CD4-positive, alpha-beta T cell treated with Interleukin-15 for 4 hours (primary cell): ENCODE results near the gene FAM168A.
A peak's percentile ranks its signal among the peaks of the same experiment; 100 is the strongest.

Source experiments
- DNase-seq: peaks from one replicate; pipeline ENCODE4 v3.0.0-alpha.2; 2020; ENCODE audit warnings: low spot score

FAM168A gene

DNA sequence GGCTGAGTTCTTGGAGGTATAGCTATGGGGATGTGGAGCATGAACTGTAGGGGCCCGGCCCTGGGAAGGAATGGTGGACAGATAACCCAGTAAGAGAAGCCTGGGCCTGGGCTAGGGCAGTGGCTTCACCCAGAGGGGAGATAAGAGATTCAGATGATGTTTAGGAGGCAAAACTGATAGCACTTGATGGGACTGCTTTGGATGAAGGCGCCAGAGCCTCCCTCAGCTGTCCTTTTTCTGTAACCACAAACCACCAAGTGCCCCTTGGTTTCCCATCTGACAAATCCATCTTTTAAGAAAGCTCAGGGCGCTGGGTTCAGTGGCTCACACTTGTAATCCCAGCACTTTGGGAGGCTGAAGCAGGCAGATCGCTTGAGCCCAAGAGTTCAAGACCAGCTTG is 198.3 kb downstream of the FAM168A start:
- DNase-seq, result no peak

DNA sequence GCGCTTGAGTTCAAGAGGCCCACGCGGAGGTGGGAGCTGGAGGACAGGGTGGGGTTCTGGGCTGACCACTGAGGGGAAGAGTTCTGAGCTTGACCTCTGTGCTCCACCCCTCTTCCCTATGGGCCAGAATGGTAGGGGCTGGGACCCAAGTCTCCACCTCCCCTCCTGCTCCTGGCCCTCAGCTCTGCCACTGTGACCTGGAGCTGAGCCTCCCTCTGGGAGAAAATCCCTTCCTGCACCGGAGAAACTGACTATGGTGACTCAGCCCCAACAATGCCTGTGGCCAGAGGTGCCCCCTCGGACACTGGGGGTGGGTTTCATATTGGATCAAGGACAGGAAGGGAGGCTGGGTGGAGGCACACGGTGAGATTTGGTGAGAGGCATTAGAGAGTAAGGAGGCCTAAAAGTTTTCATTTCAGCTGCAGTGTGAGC is 198.7 kb downstream of the FAM168A start:
- no peak for DNase-seq

DNA sequence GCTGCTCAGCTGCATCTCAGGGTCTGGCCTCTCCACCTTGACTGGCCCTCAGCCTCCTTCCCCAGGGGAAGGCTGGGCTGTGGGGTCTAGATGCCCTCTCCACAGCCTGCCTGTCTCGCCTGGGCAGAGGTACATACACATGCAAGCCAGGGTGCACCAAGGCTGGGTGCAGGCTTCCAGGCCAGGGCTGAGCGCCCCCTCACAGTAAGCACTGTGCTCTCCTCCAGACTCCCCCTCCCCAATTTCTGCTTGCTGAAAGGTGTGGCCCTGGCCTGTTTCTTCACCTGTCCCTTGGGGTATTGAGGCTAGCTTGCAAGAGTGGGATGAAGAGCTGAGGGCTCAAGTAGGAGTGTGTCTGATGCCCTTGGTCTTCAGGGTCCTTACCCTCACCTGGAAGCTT is 199.2 kb downstream of the FAM168A start:
- no peak for DNase-seq

DNA sequence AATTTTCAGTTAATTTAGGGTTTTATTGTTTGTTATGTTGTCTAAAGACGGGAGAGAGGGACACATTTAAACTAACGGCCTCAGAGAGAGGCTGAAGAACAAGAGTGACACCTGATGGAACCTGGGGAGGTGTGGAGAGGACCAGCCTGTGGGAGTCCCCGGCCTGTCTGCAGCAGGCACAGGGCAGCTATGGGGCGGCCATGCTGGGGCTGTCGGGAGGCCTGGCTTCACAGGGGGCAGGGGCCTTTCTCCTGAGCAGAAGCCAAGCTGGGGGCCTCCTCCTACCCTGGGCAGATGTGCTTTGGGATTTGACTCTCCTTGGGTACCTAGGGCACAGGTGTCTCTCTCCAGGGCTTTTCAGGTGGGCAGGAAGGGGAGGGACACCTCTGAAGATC is 199.8 kb downstream of the FAM168A start:
- DNase-seq, result no peak

DNA sequence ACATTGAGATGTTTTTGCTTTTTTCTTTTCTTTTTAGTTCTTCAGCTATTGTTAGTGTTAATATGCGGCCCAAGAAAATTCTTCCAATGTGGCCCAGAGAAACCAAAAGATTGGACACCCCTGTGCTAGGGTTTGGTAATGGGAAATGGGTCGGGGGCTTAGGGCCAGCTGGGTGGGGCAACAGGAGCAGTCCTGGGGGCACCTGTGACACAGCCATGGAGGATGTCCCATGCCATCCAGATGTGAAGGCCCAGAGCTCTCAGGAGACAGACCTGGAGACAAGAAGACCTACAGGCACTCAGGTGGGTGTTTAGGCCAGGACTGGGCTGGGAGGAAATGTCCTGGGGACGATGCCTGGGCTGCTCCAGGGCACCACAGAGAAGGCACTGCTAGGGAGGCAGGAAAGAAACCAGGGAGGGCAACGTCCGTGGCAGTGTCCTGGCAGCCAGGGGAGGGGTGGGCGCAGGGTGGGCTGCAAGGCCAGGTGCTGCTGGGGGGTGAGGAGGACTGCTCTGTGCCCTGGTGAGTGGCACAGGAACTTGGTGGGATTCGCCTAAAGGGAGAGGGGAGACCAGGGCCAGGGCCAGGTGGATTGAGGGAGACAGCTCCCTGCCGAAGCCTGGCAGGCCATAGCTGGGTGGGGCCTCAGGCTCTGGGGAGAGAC is 200.3 kb downstream of the FAM168A start:
- DNase-seq, result no peak

DNA sequence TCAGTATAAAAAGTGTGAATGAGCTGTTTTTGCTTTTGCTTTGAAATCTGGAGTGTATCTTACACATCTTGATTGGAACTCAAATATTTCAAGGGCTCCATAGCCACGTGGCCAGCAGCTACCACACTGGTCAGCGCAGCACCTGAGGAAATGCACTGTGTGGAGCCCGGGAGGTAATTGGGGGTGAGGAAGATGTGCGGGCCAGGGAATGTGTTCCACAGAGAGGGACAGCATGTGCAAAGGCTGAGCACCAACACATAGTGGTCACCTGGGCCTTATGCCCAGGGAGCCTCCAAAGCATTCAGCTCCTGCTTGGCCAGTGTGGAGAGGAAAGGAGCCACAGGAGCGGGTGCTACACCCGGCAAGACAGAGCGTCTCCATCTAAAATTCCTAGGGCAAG is 200.9 kb downstream of the FAM168A start:
- no peak for DNase-seq

DNA sequence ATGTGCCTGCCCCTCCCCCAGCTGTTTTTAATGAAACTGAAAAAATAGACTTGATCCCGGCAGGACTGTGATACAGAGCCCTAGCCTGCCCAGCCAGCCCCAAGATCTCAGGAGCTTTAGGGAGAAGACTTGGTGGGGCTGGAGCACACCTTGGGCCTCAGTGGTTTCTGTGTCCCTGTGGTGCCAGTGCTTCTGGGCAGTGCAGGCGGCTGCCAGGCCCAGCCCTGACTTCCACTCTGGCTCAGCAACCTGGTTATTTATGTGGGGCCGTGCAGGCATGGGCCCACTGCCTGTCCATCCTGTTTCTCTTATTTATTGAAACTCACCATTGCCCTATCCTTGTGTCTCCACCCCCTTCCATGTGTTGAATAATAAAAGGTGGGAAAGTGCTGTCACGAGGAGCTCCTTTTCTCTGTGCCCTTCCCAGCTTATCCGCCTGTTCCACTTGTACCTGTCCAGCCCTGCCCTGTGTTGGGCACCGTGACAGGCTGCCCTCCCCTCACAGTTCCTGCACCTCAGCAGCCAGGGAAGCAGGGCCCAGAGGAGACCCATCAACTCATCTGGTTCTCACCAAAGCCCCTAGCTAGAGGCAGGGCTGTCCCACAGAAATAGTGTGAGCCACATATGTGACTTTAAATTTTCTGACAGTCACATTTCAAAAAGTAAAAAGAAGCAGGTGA is 201.5 kb downstream of the FAM168A start:
- no peak for DNase-seq

DNA sequence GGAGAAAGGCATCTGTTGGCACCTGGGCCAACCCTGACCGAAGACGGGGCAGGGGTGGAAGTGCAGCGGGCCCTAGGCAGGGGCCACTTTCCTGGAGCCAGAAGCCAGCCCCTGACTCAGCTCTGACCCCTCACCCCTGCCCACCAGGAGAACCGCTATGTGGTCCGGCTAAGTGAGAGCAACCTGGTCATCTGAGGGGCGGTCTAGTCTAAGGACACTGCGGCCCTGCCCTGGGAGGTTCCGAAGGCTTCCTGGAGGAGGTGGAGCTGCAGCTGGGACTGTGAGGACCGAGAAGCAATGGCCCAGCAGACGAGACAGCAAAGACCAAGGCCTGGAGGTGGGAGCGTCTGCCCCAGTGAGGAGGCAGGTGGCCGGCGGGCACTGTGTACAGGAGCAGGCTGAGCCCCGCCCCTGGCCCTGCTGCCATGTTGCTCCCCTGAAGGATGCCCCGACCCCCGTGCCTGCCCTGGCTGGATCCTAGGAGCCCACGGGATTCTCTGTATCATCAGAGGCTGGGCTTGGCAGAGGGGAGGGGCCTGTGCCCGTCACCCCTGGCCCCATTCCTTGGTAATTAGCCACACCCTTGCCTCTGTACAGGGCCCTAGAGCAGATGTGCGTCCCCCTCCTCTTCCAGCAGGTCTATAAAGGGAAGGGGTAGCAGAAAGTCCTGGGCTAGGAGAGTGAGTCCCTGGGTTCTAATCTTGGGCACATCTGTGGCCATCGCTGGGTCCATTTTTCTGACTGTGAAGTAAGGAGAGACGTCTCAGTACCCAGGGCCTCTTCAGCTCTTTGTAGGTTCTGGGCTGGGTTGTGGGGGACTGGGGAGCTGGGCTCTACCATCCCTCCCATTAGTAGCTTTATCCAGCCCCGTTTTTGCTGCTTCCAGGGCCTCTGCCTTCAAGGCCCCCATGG is 202.4 kb downstream of the FAM168A start:
- DNase-seq, result no peak

DNA sequence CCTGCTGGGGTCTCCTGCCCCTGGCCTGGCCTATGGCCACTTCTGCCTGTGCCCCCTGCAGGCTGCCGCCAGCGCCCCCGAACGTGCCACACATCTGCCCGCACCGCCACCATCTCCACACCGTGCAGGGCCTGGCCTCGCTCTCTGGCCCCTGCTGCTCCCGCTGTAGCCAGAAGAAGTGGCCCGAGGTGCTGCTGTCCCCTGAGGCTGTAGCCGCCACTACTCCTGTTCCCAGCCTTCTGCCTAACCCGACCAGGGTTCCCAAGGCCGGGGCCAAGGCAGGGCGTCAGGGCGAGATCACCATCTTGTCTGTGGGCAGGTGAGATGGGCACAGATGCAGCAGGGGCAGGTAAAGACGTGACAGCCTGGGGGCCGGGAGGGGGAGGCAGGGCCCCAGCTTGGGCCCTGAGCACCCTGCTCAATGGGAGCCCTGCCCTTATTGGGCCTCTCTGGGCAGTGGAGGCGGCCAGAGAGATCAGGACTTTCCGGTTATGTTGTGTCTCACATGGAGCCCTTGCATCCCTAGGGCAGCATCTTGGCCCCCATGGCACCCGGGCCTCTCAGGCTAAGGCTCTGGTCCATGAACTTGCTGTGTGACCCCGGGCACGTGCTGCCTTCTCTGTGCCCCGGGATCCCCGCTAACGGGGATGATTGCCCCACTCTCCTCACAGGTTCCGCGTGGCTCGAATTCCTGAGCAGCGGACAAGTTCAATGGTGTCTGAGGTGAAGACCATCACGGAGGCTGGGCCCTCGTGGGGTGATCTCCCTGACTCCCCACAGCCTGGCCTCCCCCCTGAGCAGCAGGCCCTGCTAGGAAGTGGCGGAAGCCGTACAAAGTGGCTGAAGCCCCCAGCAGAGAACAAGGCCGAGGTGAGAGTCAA is 203.3 kb downstream of the FAM168A start:
- no peak for DNase-seq

DNA sequence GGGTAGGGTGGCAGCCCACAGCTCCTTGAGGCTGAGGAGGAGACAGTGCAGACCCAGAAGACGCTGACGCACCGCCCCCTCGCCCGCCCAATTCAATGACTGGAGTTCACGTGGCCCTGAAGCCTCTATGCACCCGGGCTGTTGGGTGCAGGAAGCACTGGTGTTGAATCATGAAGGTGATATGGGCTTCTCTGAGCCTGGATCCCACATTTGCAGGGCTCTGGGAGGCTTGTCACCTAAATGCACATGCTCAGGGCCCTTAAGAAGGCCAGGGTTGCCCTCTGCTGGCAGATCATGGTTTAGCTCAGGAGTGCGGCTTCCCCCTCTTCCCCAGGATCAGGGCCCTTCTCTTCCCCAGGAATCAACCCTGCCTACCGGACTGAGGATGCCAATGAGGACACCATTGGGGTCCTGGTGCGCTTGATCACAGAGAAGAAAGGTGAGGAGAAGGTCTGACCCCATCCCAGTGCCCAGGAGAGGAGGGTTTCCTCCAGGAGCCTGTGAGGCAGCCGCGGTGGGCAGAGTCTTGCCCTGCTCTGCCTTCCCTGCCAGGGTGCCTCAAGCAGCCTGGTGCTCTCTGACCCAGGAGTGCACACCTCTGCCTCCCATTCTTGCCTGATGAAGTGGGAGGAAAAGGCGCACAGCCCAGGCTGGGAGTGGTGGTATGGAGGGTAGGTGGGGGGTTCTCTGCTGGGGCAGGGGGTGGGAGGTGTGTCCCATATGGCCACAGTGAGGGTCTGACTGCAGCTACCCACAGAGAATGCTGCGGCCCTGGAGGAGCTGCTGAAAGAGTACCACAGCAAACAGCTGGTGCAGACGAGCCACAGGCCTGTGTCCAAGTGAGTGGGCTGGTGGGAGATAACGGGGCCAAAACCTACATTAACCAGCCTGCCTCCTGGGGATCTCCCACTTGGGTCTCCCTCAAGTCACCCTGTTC is 204.2 kb downstream of the FAM168A start:
- DNase-seq, result peak; percentile 66

DNA sequence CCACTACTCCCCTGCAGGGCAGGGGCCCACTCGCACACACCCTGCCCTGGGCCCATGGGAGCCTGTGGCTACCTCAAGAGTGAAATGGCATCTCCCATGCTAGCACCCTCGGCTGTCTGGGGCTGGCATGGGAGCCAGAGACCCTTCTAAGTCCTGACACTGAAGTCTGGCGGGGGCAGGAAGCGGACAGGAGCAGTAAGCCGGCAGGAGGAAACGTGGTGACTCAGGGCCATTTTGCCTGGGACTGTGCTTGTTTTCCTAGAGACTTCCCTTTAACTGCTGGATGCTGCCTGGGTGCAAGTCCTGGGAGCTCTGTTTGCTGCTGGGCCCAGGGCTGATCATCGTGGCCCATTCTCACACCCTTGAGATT is 204.9 kb downstream of the FAM168A start:
- no peak for DNase-seq

DNA sequence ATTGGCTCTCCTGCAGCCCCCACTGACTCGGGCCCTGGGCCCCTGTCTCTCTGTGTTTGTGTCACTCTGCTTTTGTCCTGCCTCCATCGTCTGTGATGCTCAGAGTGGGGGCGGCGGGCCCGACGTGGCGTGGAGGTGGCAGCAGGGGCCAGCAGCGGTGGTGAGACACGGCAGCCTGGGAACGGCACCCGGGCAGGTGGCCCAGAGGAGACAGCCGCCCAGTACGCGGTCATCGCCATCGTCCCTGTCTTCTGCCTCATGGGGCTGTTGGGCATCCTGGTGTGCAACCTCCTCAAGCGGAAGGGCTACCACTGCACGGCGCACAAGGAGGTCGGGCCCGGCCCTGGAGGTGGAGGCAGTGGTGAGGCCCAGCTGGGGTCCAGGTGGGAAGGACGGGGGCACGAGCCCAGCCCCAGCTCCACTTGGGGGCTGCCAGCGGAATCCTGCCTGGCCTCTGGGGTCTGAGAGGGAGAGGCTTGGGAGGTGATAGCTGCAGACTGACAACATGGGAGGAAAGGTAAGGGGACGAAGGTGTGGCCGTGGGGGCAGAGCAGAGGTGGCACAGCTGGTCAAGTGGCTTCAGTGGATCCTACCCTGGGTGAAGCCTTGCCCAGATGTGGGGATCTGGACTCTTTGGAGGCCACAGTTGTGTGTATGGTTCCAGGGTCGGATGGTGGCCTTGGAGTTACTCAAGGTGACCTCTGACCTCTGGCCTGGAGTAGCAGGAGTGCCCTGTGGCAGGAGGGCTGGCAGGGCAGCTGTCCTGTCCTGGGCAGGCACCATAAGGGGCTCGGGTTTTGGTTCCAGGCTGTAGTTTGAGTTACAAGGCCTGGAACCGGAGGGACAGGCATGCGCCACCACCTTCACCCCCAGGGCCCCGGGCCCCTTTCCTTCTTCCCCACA is 205.6 kb downstream of the FAM168A start:
- no peak for DNase-seq

DNA sequence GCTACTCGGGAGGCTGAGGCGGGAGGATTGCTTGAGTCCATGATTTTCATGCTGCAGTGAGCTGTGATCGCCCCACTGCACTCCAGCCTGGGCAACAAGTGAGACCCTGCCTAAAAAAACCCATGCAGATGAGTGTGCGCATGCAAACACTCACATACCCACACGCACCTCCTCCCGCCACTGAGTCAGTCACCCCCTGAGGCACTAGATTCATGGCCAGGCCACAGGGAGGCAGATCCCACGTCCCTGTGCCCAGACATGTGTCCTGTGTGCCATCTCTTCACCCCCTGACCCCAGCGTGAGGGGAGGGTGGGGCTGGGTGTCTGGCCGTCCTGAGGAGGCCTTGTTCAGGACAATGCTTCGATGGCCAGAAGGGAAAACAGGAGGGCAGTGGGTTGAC is 206.2 kb downstream of the FAM168A start:
- no peak for DNase-seq

DNA sequence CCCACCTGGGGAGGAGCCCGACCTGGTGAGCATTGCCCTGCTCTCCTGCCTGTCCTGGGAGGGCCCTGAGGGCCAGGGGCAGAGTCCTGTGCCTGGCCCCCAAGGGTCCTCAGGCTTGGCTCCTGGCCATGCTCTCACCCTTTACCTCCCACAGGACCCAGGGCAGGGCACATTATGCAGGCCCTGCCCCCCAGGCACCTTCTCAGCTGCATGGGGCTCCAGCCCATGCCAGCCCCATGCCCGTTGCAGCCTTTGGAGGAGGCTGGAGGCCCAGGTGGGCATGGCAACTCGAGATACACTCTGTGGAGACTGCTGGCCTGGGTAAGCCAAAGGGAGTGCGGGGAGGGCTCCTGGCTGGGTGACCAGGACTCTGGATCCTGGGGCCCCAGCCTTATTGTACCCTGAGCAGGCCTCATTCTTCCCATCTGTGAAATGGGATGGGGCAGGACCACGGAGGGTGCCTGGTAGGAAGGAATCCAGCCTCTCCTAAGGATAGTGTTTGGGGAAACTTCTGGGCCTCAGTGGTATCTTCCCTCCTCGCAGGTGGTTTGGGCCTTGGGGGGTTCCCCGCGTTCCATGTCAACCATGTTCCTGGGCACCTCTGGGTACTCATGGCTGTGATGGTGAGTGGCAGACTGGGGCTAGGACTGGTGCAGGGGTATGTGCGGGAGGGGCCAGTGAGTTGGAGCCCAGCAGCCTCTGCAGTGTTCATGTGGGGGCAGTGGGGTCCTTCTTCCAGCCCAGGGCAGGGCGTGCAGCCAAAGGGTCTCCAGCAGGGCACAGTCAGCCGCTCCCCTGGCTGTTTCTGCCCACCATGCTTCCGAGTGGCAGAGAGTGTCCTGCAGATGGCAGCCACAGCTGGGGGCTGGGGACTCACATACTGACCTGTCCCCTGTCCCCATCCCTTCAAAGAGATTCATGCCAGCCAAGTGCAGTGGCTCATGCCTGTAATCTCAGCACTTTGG is 207.0 kb downstream of the FAM168A start:
- DNase-seq, result no peak

DNA sequence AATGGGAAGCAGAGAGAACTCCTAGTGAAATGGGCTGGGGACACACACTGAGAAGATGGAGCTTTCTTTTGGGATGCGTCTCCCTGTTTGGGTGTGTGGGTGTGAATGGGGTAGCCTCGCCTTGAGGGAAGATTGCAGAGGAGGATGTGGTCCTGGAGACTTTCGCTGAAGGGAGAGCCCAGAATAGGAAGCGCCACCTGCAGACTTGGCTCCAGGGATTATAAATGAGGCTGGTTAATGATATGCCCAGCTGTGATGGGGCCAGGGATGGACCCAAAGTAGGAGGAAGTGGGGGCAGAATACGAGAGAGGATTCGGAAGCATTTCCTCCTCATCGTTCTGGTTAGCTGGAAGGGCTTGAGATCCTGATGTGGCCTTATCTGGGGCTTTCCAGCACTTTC is 208.0 kb downstream of the FAM168A start:
- DNase-seq, result no peak

DNA sequence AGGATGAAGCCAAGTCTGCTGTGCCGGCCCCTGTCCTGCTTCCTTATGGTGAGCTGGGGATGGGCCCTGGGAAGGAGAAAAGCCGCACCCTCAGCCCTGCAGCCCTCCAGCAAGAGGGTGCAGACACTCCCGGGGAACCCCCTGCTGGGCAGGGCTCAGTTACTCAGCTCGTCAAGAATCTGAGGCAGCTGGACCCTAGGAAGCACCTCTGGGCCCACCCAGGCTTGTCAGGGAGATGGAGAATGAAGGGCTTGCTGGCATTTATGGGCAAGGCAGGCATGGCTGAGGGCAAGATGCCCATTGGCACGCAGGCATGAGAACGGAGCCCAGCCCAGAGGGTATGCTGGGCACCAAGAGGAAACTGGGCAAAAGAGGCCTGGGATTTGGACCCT is 208.8 kb downstream of the FAM168A start:
- no peak for DNase-seq

DNA sequence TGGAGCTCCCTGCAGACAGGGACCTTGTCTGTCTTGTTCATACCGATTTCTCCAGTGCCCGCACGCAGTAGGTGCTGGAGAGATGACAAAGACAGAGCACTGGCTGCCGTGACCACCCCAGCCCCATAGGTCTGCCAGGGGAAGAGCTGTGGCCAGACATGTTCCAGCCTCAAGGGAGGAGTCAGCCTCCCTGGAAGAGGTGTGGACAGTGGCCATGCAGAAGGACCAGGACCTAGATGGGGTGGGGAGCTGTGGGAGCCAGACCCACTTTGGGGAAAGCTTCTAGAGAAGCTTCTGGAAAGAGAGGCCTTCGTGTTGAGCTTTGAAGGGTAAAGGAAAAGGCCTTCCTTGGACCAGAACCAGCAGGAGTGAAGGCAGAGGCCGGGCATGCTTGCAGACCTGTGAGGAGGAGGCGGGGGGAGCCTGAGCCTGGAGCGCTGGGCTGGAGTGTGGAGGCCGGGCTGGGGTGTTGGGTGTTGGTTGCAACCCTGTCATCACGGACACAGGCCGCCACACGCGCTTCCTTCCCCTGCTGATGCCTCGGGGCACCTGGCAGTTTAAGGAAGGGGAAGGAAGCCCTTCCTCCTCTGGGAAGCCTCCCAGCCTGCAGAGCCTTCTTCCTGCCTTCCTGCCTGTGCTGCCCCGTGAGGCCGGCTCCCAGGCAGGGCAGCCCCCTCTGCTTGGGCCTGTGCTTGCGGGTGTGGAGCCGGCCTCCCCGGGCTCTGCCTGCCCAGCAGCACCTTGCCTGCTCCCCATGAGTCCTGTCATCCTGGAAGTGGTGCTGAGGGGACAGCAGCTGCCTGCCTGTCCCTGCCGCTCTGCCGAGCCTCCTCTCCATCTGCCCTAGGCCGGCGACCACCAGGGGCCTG is 209.4 kb downstream of the FAM168A start:
- no peak for DNase-seq
